ENCODE data around the gene AGAP1.

Gene AGAP1

GRCh38 chr2:235737396-235737795, 243.6 kb downstream of the AGAP1 start:
- TF ChIP-seq FOXP2 (optimal IDR thresholded peaks at IDR 0.05; ENCODE audit: borderline replicate concordance, extremely low read depth, extremely low read length, insufficient read depth) (no peak), POLR2AphosphoS5 (IDR thresholded peaks at IDR 0.05; ENCODE audit: low read depth, low read length) (no peak), TAF1 (IDR thresholded peaks at IDR 0.05; ENCODE audit: borderline replicate concordance, insufficient read depth, low read length) (no peak), REST (IDR thresholded peaks at IDR 0.05; ENCODE audit: insufficient read depth in 1 of 2, low read depth in 2 of 2, low read length in 2 of 2) (no peak), SIN3A (IDR thresholded peaks at IDR 0.05; ENCODE audit: borderline replicate concordance, insufficient read depth, low read length) (no peak)

DNA sequence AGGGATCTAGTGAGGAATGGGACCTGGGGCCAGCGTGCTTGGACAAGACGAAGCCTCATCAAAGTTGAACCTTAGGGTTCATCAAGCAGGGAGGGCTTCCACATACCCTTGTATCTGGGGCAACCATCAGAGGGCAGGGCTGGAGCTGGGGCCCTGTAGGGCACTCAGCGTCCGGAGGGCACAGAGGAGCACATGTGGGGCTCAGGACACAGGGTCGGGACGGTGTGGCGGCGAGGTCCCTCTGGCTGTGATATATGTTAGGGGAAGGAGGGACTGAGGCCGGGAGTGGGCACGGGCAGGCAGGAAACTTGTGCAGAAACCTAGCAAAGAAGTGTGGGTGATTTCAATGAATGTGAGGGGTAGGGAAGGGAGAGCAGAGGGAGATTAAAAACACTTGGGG, 244.0 kb downstream of the AGAP1 start:
- TF ChIP-seq POLR2AphosphoS5 (IDR thresholded peaks at IDR 0.05; ENCODE audit: low read depth, low read length) (no peak), TAF1 (IDR thresholded peaks at IDR 0.05; ENCODE audit: borderline replicate concordance, insufficient read depth, low read length) (no peak), FOXP2 (optimal IDR thresholded peaks at IDR 0.05; ENCODE audit: borderline replicate concordance, extremely low read depth, extremely low read length, insufficient read depth) (no peak)

DNA sequence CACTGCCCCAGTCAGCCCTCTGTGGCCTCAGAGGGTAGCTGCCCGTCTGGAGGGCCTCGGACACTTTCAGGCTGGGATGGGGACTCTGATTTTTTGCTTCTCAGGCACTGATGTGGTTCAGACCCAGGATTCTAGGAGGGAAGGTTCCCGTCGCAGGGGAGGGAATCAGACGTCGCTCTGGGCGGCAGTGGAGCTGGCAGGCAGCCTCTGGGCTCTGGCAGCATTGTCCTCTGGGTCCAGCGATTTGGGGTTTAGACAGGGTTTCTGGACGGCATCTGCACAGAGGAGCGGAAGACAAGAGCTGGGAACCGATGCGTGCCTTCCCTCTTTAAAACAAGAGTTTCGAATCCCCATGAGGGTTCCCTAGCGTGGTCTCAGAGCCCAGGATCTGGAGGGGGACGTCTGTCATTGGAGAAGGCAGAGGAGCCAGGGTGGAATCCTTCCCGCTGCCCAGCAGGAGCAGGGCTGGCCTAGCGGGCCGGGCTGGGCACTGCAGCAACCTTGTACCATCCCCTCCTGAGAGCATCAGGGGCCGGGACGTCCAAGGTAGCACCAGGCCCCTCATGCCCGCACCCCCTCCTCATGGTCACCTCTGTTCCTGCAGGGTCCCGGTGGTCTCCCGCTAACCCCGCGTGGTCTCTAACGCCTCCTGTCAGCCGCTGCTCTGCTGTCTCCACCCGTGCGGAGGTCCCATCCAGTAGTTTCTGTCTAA, 246.0 kb downstream of the AGAP1 start:
- TF ChIP-seq REST (IDR thresholded peaks at IDR 0.05; ENCODE audit: insufficient read depth in 1 of 2, low read depth in 2 of 2, low read length in 2 of 2) (no peak), FOXP2 (optimal IDR thresholded peaks at IDR 0.05; ENCODE audit: borderline replicate concordance, extremely low read depth, extremely low read length, insufficient read depth) (no peak), POLR2AphosphoS5 (IDR thresholded peaks at IDR 0.05; ENCODE audit: low read depth, low read length) (no peak), SIN3A (IDR thresholded peaks at IDR 0.05; ENCODE audit: borderline replicate concordance, insufficient read depth, low read length) (no peak), TAF1 (IDR thresholded peaks at IDR 0.05; ENCODE audit: borderline replicate concordance, insufficient read depth, low read length) (no peak)

GRCh38 chr2:235740821-235741220, 247.0 kb downstream of the AGAP1 start:
- no peak for TF ChIP-seq REST (IDR thresholded peaks at IDR 0.05; ENCODE audit: insufficient read depth in 1 of 2, low read depth in 2 of 2, low read length in 2 of 2)
- no peak for TF ChIP-seq TAF1 (IDR thresholded peaks at IDR 0.05; ENCODE audit: borderline replicate concordance, insufficient read depth, low read length)
- TF ChIP-seq FOXP2 (optimal IDR thresholded peaks at IDR 0.05; ENCODE audit: borderline replicate concordance, extremely low read depth, extremely low read length, insufficient read depth) = no peak
- no peak for TF ChIP-seq SIN3A (IDR thresholded peaks at IDR 0.05; ENCODE audit: borderline replicate concordance, insufficient read depth, low read length)
- TF ChIP-seq POLR2AphosphoS5 (IDR thresholded peaks at IDR 0.05; ENCODE audit: low read depth, low read length) = no peak

- TF ChIP-seq TAF1 (IDR thresholded peaks at IDR 0.05; ENCODE audit: borderline replicate concordance, insufficient read depth, low read length) = no peak
- no peak for TF ChIP-seq SIN3A (IDR thresholded peaks at IDR 0.05; ENCODE audit: borderline replicate concordance, insufficient read depth, low read length)
- no peak for TF ChIP-seq REST (IDR thresholded peaks at IDR 0.05; ENCODE audit: insufficient read depth in 1 of 2, low read depth in 2 of 2, low read length in 2 of 2)
- no peak for TF ChIP-seq POLR2AphosphoS5 (IDR thresholded peaks at IDR 0.05; ENCODE audit: low read depth, low read length)
- no peak for TF ChIP-seq FOXP2 (optimal IDR thresholded peaks at IDR 0.05; ENCODE audit: borderline replicate concordance, extremely low read depth, extremely low read length, insufficient read depth)
Measured at GRCh38 chr2:235744161-235744560, 250.3 kb downstream of the AGAP1 start.
